T47D (cell line): ENCODE measurements around the gene HECW1.
"Not testable (repeated sequence)": the region's sequence is repeated elsewhere in the genome, so short reads cannot be mapped to it uniquely, and the experiment has no call there.

Source experiments
- DNase-seq, 2 experiments: peaks; one replicate each; pipeline versions ENCODE4 v3.0.0 to v3.0.0-alpha.2; 2011 to 2012; ENCODE audit warnings: low read depth in 1 of 2, low spot score in 1 of 2
- JUND ChIP-seq: IDR thresholded peaks from 2 replicates; pipeline ENCODE4 v1.6.1; 2012; ENCODE audit warnings: low read depth
- in situ Hi-C: cut with HindIII; loops from 2 replicates; pipeline ENCODE4 v1.10.0; 2016; ENCODE audit warnings: low sequenced_read_pairs, low pct_unique_long_range_greater_than_20kb

Gene HECW1

GRCh38 chr7:43205171-43205795 is 92.8 kb downstream of the HECW1 start:
- in situ Hi-C loops: no loop called here
- TF ChIP-seq JUND: no peak
- no peak for DNase-seq

- no peak for TF ChIP-seq JUND
- in situ Hi-C loops: no loop called here
- no peak for DNase-seq
Measured at GRCh38 chr7:43208242-43208641, 95.8 kb downstream of the HECW1 start.

- in situ Hi-C loops: not testable (repeated sequence)
Measured at GRCh38 chr7:43210539-43210938, 98.1 kb downstream of the HECW1 start.

GRCh38 chr7:43211286-43211685 is 98.8 kb downstream of the HECW1 start:
- no peak for TF ChIP-seq JUND
- DNase-seq: peak; percentile 9 to 37
- in situ Hi-C loops: no loop called here

More at GRCh38 chr7:43210539-43210938, 98.1 kb downstream of the HECW1 start:
- not testable (repeated sequence) for DNase-seq

- peak in 1 of 2 experiments; percentile 27 for DNase-seq
- in situ Hi-C loops: no loop called here
- TF ChIP-seq JUND: no peak
Measured at GRCh38 chr7:43211693-43212092, 99.2 kb downstream of the HECW1 start.

GRCh38 chr7:43212921-43213320 is 100.5 kb downstream of the HECW1 start:
- no peak for DNase-seq
- TF ChIP-seq JUND: no peak
- in situ Hi-C loops: no loop called here

- no peak for DNase-seq
- in situ Hi-C loops: no loop called here
- no peak for TF ChIP-seq JUND
Measured at GRCh38 chr7:43215061-43215460, 102.6 kb downstream of the HECW1 start.

GRCh38 chr7:43217055-43217454 is 104.6 kb downstream of the HECW1 start:
- in situ Hi-C loops: no loop called here

GRCh38 chr7:43218901-43219300 is 106.5 kb downstream of the HECW1 start:
- in situ Hi-C loops, DNase-seq: not testable (repeated sequence)

More at GRCh38 chr7:43217055-43217454, 104.6 kb downstream of the HECW1 start:
- DNase-seq: no peak
- no peak for TF ChIP-seq JUND

GRCh38 chr7:43220250-43220649 is 107.8 kb downstream of the HECW1 start:
- no peak for TF ChIP-seq JUND
- in situ Hi-C loops: no loop called here
- DNase-seq: no peak

- no peak for DNase-seq
- in situ Hi-C loops: no loop called here
- no peak for TF ChIP-seq JUND
Measured at GRCh38 chr7:43220742-43221141, 108.3 kb downstream of the HECW1 start.

GRCh38 chr7:43229801-43230200 is 117.4 kb downstream of the HECW1 start:
- no peak for TF ChIP-seq JUND
- no peak for DNase-seq
- in situ Hi-C loops: no loop called here

- in situ Hi-C loops: no loop called here
- no peak for DNase-seq
- TF ChIP-seq JUND: no peak
Measured at GRCh38 chr7:43232366-43232765, 119.9 kb downstream of the HECW1 start.

- TF ChIP-seq JUND: no peak
- in situ Hi-C loops: no loop called here
- no peak for DNase-seq
Measured at GRCh38 chr7:43234073-43234472, 121.6 kb downstream of the HECW1 start.
